Suprapubic skin (tissue), 3 donors: ENCODE results near the gene ARHGAP10.

Experiments
- CTCF ChIP-seq, 2 donors: fragments of 200-600 bp in 1 of 2; fragments of 450-650 bp in 1 of 2; sonication (generic) in 1 of 2; IDR thresholded peaks; one replicate each; pipeline ENCODE4 v1.5.1; 2016 to 2019; ENCODE audit warnings: antibody characterized with exemption in 2 of 2, mild to moderate bottlenecking in 1 of 2, moderate library complexity in 1 of 2
- POLR2AphosphoS5 ChIP-seq, 3 donors: sonication (generic); formaldehyde crosslinking; IDR thresholded peaks; one replicate each; pipeline ENCODE4 v1.6.1; 2017; ENCODE audit warnings: antibody characterized with exemption in 3 of 3

- TF ChIP-seq CTCF (IDR thresholded peaks at IDR 0.05) (no peak), POLR2AphosphoS5 (IDR thresholded peaks at IDR 0.05) (no peak)
Measured at GRCh38 chr4:147786031-147786430, 54.1 kb downstream of the ARHGAP10 start.
